Parathyroid adenoma (tissue), 2 donors: ENCODE data around the gene SETX.

ENCODE experiments used
- H2AFZ ChIP-seq: fragments of 300-600 bp; sonication (generic); one replicate; pipeline ENCODE4 v1.7.0; 2017; ENCODE audit warnings: antibody characterized with exemption, mild to moderate bottlenecking
- H3K27ac ChIP-seq: fragments of 300-600 bp; sonication (generic); one replicate; pipeline ENCODE4 v1.7.0; 2017
- H3K27me3 ChIP-seq: fragments of 300-600 bp; sonication (generic); one replicate; pipeline ENCODE4 v1.7.0; 2017; ENCODE audit warnings: low read length; ENCODE audit not compliant: control insufficient read depth, insufficient read depth
- H3K36me3 ChIP-seq: fragments of 300-600 bp; sonication (generic); one replicate; pipeline ENCODE4 v1.7.0; 2017; ENCODE audit warnings: low read length; ENCODE audit not compliant: control insufficient read depth, insufficient read depth
- H3K4me1 ChIP-seq: fragments of 300-600 bp; sonication (generic); one replicate; pipeline ENCODE4 v1.7.0; 2017; ENCODE audit warnings: control low read depth
- H3K4me2 ChIP-seq: fragments of 300-600 bp; sonication (generic); one replicate; pipeline ENCODE4 v1.7.0; 2017; ENCODE audit warnings: low read length
- H3K4me3 ChIP-seq: fragments of 300-600 bp; sonication (generic); one replicate; pipeline ENCODE4 v1.7.0; 2017; ENCODE audit warnings: low read depth, low read length
- H3K79me2 ChIP-seq: fragments of 300-600 bp; sonication (generic); one replicate; pipeline ENCODE4 v1.7.0; 2017; ENCODE audit warnings: control low read depth
- H3K9ac ChIP-seq: fragments of 300-600 bp; sonication (generic); one replicate; pipeline ENCODE4 v1.7.0; 2017; ENCODE audit warnings: mild to moderate bottlenecking
- H3K9me3 ChIP-seq: fragments of 300-600 bp; sonication (generic); one replicate; pipeline ENCODE4 v1.7.0; 2017; ENCODE audit warnings: low read length; ENCODE audit not compliant: control insufficient read depth
- CTCF ChIP-seq: fragments of 300-600 bp; sonication (generic); IDR thresholded peaks from one replicate; pipeline ENCODE4 v1.7.0; 2017; ENCODE audit warnings: antibody characterized with exemption, mild to moderate bottlenecking
- donor health status: primary hyperparathyroidism.

Gene SETX

DNA sequence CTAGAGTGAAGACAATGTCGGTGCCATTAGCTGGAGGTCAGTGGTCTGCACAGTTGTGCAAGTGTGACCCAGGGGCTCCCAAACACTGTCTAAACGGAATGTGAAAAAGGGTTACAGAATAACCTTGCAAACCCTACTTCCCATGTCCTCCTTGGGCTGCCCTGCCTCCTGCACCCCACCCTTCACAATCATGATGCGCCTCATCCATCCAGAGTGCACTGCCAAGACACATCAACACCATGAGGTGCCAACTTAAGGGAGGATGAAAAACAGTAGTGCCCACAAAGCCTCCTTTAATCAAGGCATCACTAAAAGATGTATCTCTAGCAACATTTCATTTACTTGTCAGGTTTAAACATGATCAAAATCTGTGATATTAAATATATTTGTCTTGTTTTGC lies 87.1 kb downstream of the SETX start:
- no peaks in the 10 kb centered on the region for H3K4me1 ChIP-seq
- no peak for TF ChIP-seq CTCF
- H3K9me3 ChIP-seq = no peaks in the 10 kb centered on the region
- H3K36me3 ChIP-seq = no peaks in the 10 kb centered on the region
- no peaks in the 10 kb centered on the region for H3K79me2 ChIP-seq
- no peaks in the 10 kb centered on the region for H3K27me3 ChIP-seq
- no peak overlapping the region for H3K27ac ChIP-seq
- H3K4me2 ChIP-seq = no peak overlapping the region
- H3K9ac ChIP-seq = no peak overlapping the region
- H3K4me3 ChIP-seq = no peak overlapping the region
- H2AFZ ChIP-seq = no peak overlapping the region

- Histone ChIP-seq H3K9me3 (no peaks in the 10 kb centered on the region), H3K27me3 (no peaks in the 10 kb centered on the region), H3K79me2 (no peaks in the 10 kb centered on the region), H3K36me3 (no peaks in the 10 kb centered on the region), H3K4me2 (no peak overlapping the region), H3K4me3 (no peak overlapping the region), H3K27ac (no peak overlapping the region), H3K9ac (no peak overlapping the region), H2AFZ (no peak overlapping the region), H3K4me1 (no peaks in the 10 kb centered on the region)
- TF ChIP-seq CTCF = no peak
Measured at GRCh38 chr9:132266017-132266416, 88.8 kb downstream of the SETX start.

DNA sequence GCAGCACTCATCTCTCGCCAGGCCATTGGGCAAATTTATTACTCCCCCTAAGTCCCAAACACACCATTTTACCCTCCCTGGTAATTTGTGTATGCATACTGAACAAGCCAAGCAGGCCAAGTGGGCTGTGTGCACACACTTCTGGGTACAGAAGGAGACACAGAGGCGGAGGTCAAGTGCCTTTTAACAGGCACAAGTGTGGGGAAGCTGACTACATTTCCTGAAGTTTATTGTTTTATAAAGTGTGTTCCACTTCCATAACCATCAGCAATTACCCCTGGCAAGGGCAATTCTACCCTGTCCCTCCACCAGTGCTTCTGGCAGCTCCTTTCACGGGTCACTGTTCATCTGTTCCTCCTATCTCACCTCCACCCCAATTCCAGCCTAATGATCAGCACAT lies 93.9 kb downstream of the SETX start:
- TF ChIP-seq CTCF = no peak
- no peaks in the 10 kb centered on the region for H3K27me3 ChIP-seq

DNA sequence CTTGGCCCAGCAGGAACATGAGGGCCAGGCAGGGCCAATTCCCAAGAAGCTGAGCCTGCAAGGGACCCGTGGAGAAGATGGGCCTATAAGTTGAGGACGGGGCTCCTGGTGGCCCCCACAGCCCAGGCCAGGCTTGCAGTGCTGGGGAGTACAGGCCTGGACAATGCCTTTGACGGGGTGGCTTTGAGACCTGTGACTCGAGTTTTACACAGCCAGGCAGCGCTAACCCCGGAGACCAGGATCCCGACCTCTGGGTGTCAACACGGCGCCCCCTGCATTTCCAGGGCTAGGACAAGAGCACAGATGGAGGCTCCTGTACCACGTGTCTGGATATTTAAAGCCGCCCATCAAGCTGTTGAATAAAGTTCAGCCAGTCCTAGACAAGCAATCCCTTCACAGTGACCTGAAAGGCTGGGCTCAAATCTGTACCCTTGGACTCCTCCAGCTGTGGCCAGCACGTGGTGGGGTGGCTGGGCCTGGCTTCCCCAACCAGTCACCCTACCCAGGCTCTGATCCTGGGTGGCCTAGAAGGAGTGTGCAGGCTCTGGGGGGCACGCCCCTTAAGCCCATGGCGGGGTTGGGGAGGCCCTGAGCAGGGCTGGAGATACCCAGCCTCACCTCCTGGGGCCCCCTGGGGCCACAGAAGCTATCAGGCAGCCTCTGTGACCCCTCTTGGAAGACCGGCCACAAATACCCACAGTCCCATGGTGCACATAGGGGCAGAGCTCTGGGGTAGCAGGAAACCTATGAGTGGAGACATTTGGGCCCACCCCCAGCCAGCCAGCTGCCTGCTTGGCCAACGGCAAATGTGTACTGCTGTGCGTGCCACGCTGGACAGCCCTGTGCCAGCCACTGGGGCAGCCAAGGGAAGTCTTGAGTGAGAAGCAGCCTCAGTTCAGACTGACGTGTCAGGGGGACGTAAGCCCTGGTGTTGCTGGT lies 104.2 kb downstream of the SETX start:
- Histone ChIP-seq H3K4me2 (no peak overlapping the region), H3K9me3 (no peaks in the 10 kb centered on the region), H3K27me3 (no peaks in the 10 kb centered on the region), H3K9ac (no peak overlapping the region), H3K4me1 (no peaks in the 10 kb centered on the region), H3K79me2 (no peaks in the 10 kb centered on the region), H3K27ac (no peak overlapping the region), H3K36me3 (no peaks in the 10 kb centered on the region), H2AFZ (no peak overlapping the region), H3K4me3 (no peak overlapping the region)
- no peak for TF ChIP-seq CTCF

More for the DNA sequence above, 93.9 kb downstream of the SETX start:
- Histone ChIP-seq H3K4me2 (no peak overlapping the region), H3K27ac (no peak overlapping the region), H3K4me1 (no peaks in the 10 kb centered on the region), H2AFZ (no peak overlapping the region), H3K4me3 (no peak overlapping the region), H3K36me3 (no peaks in the 10 kb centered on the region), H3K9ac (no peak overlapping the region), H3K79me2 (no peaks in the 10 kb centered on the region), H3K9me3 (no peaks in the 10 kb centered on the region)

DNA sequence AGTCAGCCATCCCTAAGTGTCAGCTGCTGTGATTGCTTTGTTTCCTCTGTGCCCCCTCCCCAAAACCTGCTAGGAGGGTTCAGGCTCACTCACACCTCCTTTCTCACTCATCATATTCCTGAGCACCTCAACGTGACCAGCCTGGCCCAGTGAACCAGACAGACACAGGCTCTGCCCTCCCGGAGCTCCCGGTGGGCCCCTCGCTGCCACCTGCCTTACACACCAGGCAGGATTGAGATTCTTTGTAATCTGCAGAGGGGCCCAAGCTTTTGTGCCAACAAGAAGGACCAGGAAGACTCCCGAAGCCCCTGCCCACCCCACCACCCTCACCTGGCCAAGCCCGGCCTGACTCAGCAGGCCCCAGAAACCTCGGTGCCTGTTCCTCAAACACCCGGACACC lies 105.1 kb downstream of the SETX start:
- H2AFZ ChIP-seq = no peak overlapping the region
- H3K9ac ChIP-seq = no peak overlapping the region
- no peak overlapping the region for H3K4me2 ChIP-seq
- no peaks in the 10 kb centered on the region for H3K4me1 ChIP-seq
- H3K79me2 ChIP-seq = no peaks in the 10 kb centered on the region
- TF ChIP-seq CTCF = no peak
- no peaks in the 10 kb centered on the region for H3K36me3 ChIP-seq
- no peaks in the 10 kb centered on the region for H3K27me3 ChIP-seq
- no peak overlapping the region for H3K4me3 ChIP-seq
- H3K27ac ChIP-seq = no peak overlapping the region
- no peaks in the 10 kb centered on the region for H3K9me3 ChIP-seq
